Activated CD4-positive, alpha-beta memory T cell treated with anti-CD3 and anti-CD28 coated beads for 36 hours (primary cell): Measurements from ENCODE around the gene COL5A3. TPM values are rescaled to one million over a fixed set of nuclear protein-coding genes. Genes with fewer than 3 reads are reported as not detected.
"Not testable (repeated sequence)": the region's sequence is repeated elsewhere in the genome, so short reads cannot be mapped to it uniquely, and the experiment has no call there.

Experiments
- CTCF ChIA-PET: fragments of 350-600 bp; sonication (Branson Sonifier 250); formaldehyde crosslinking; loops from one replicate; lab custom pipeline; 2021; ENCODE audit warnings: antibody characterized with exemption, inconsistent platforms; lab: Charles Lee
- POLR2A ChIA-PET: fragments of 350-600 bp; sonication (Branson Sonifier 250); formaldehyde crosslinking; loops from one replicate; lab custom pipeline; 2021; ENCODE audit warnings: antibody characterized with exemption; lab: Charles Lee
- DNase-seq: peaks from one replicate; pipeline ENCODE4 v3.0.0-alpha.2; 2020
- H3K27ac Mint-ChIP-seq: one replicate; pipeline ENCODE4 v1.8.0; 2021; ENCODE audit warnings: mixed read lengths
- H3K27me3 Mint-ChIP-seq: one replicate; pipeline ENCODE4 v1.8.0; 2021; ENCODE audit warnings: mixed read lengths
- H3K36me3 Mint-ChIP-seq: one replicate; pipeline ENCODE4 v1.8.0; 2021; ENCODE audit warnings: mixed read lengths
- H3K4me1 Mint-ChIP-seq: one replicate; pipeline ENCODE4 v1.8.0; 2021; ENCODE audit warnings: low read depth, mixed read lengths
- H3K4me3 Mint-ChIP-seq: one replicate; pipeline ENCODE4 v1.8.0; 2021; ENCODE audit warnings: mild to moderate bottlenecking, mixed read lengths
- H3K9me3 Mint-ChIP-seq: one replicate; pipeline ENCODE4 v1.8.0; 2021; ENCODE audit warnings: mixed read lengths
- intact Hi-C: fragments of 100-400 bp; cut with micrococcal nuclease; formaldehyde crosslinking; loops from one replicate; pipeline ENCODE4 v1.15.1; 2023
- total RNA-seq, 2 experiments: library from RNA; stranded (reverse); gene quantifications; one replicate each; pipeline ENCODE4 v1.2.3, GENCODE V29; 2021

COL5A3 gene
- total RNA-seq, 2 experiments from 2014 or later, result 2.8 to 2.9 TPM

- no peak for DNase-seq
- ChIA-PET POLR2A (interaction anchor here (0.9 to 1.2 kb wide), 2 partner anchors 92 to 94 kb away, joined by 3 read pairs; no protein-coding TSS in a partner anchor), CTCF (interaction anchor here (0.7 to 7.1 kb wide), 25 partner anchors 8 to 232 kb away, joined by 3 to 133 read pairs (median 6); partner anchors contain the start of genes COL5A3 and OLFM2)
- Mint-ChIP-seq H3K27me3 (peaks cover 6% of the 10 kb centered on the region), H3K27ac (no peak overlapping the region), H3K36me3 (no peaks in the 10 kb centered on the region), H3K4me3 (no peak overlapping the region), H3K9me3 (no peaks in the 10 kb centered on the region), H3K4me1 (peaks cover 2% of the 10 kb centered on the region)
- intact Hi-C loops, result loop anchor here (1.0 to 2.0 kb wide), 2 partner anchors 26 to 92 kb away; no protein-coding TSS in a partner anchor
Measured at GRCh38 chr19:10026744-10027143, 16.4 kb upstream of the COL5A3 start.

GRCh38 chr19:10023096-10023495, 12.8 kb upstream of the COL5A3 start:
- H3K27ac Mint-ChIP-seq, CTCF ChIA-PET, H3K4me3 Mint-ChIP-seq, intact Hi-C loops, DNase-seq, H3K4me1 Mint-ChIP-seq, H3K36me3 Mint-ChIP-seq, H3K9me3 Mint-ChIP-seq, POLR2A ChIA-PET: not testable (repeated sequence)
- H3K27me3 Mint-ChIP-seq, result peaks cover 13% of the 10 kb centered on the region

- intact Hi-C loops, result no loop called here
- Mint-ChIP-seq H3K9me3 (no peaks in the 10 kb centered on the region), H3K27ac (no peak overlapping the region), H3K4me3 (no peak overlapping the region), H3K36me3 (no peaks in the 10 kb centered on the region), H3K27me3 (peaks cover 12% of the 10 kb centered on the region), H3K4me1 (peaks cover 4% of the 10 kb centered on the region)
- CTCF ChIA-PET, result interaction anchor here (1.9 to 3.3 kb wide), 2 partner anchors 21 to 91 kb away, joined by 7 to 21 read pairs; no protein-coding TSS in a partner anchor
- POLR2A ChIA-PET, result interaction anchor here (0.6 kb wide), 1 partner anchor 64 kb away, joined by 4 read pairs; no protein-coding TSS in a partner anchor
- no peak for DNase-seq
Measured at GRCh38 chr19:10021863-10022262, 11.6 kb upstream of the COL5A3 start.

- CTCF ChIA-PET, result interaction anchor here (0.6 to 3.3 kb wide), 3 partner anchors 21 to 90 kb away, joined by 3 to 21 read pairs (median 7); no protein-coding TSS in a partner anchor
- Mint-ChIP-seq H3K36me3 (no peaks in the 10 kb centered on the region), H3K4me1 (peaks cover 4% of the 10 kb centered on the region), H3K27me3 (peaks cover 10% of the 10 kb centered on the region), H3K4me3 (no peak overlapping the region), H3K9me3 (no peaks in the 10 kb centered on the region), H3K27ac (no peak overlapping the region)
- POLR2A ChIA-PET, result interaction anchor here (0.6 kb wide), 1 partner anchor 63 kb away, joined by 4 read pairs; no protein-coding TSS in a partner anchor
- no peak for DNase-seq
- intact Hi-C loops, result no loop called here
Measured at GRCh38 chr19:10021446-10021845, 11.1 kb upstream of the COL5A3 start.

- no peaks in the 10 kb centered on the region for H3K36me3 Mint-ChIP-seq
- POLR2A ChIA-PET, result no interaction called here
Measured at GRCh38 chr19:10020851-10021250, 10.5 kb upstream of the COL5A3 start.

GRCh38 chr19:10019246-10019645, 8.9 kb upstream of the COL5A3 start:
- intact Hi-C loops, result no loop called here
- POLR2A ChIA-PET, result no interaction called here
- Mint-ChIP-seq H3K4me1 (peaks cover 4% of the 10 kb centered on the region), H3K9me3 (no peaks in the 10 kb centered on the region), H3K36me3 (no peaks in the 10 kb centered on the region), H3K27me3 (peaks cover 9% of the 10 kb centered on the region), H3K27ac (no peak overlapping the region), H3K4me3 (no peak overlapping the region)
- no peak for DNase-seq
- CTCF ChIA-PET, result interaction anchor here (1.0 to 3.2 kb wide), 3 partner anchors 8 to 19 kb away, joined by 3 to 13 read pairs (median 6); no protein-coding TSS in a partner anchor

More at GRCh38 chr19:10020851-10021250, 10.5 kb upstream of the COL5A3 start:
- no peak overlapping the region for H3K4me3 Mint-ChIP-seq
- no peak for DNase-seq
- peaks cover 4% of the 10 kb centered on the region for H3K4me1 Mint-ChIP-seq
- H3K27ac Mint-ChIP-seq, result no peak overlapping the region
- no peaks in the 10 kb centered on the region for H3K9me3 Mint-ChIP-seq
- H3K27me3 Mint-ChIP-seq, result peaks cover 9% of the 10 kb centered on the region
- intact Hi-C loops, result no loop called here
- CTCF ChIA-PET, result interaction anchor here (0.6 to 3.3 kb wide), 3 partner anchors 20 to 90 kb away, joined by 3 to 21 read pairs (median 7); no protein-coding TSS in a partner anchor

- Mint-ChIP-seq H3K27me3 (peaks cover 13% of the 10 kb centered on the region), H3K27ac (no peak overlapping the region), H3K4me1 (peaks cover 4% of the 10 kb centered on the region), H3K9me3 (no peaks in the 10 kb centered on the region), H3K4me3 (no peak overlapping the region), H3K36me3 (no peaks in the 10 kb centered on the region)
- CTCF ChIA-PET, result interaction anchor here (1.0 to 3.2 kb wide), 3 partner anchors 9 to 19 kb away, joined by 3 to 13 read pairs (median 6); no protein-coding TSS in a partner anchor
- POLR2A ChIA-PET, result no interaction called here
- intact Hi-C loops, result no loop called here
- no peak for DNase-seq
Measured at GRCh38 chr19:10018786-10019185, 8.5 kb upstream of the COL5A3 start.

GRCh38 chr19:10018263-10018662, 8.0 kb upstream of the COL5A3 start:
- intact Hi-C loops, result no loop called here
- H3K27ac Mint-ChIP-seq, result no peak overlapping the region
- H3K27me3 Mint-ChIP-seq, result peaks cover 17% of the 10 kb centered on the region
- ChIA-PET POLR2A (no interaction called here), CTCF (interaction anchor here (1.0 to 4.1 kb wide), 3 partner anchors 9 to 18 kb away, joined by 6 to 18 read pairs (median 13); no protein-coding TSS in a partner anchor)
- DNase-seq, result no peak
- no peak overlapping the region for H3K4me3 Mint-ChIP-seq
- no peaks in the 10 kb centered on the region for H3K36me3 Mint-ChIP-seq
- H3K9me3 Mint-ChIP-seq, result no peaks in the 10 kb centered on the region
- H3K4me1 Mint-ChIP-seq, result peaks cover 4% of the 10 kb centered on the region

GRCh38 chr19:10013834-10014618, 3.7 kb upstream of the COL5A3 start:
- Mint-ChIP-seq H3K27me3 (peaks cover 32% of the 10 kb centered on the region), H3K9me3 (no peaks in the 10 kb centered on the region), H3K36me3 (no peaks in the 10 kb centered on the region), H3K4me1 (peaks cover 9% of the 10 kb centered on the region), H3K27ac (no peak overlapping the region), H3K4me3 (no peak overlapping the region)
- CTCF ChIA-PET, result interaction anchor here (3.4 to 4.1 kb wide), 2 partner anchors 13 to 14 kb away, joined by 10 to 18 read pairs; no protein-coding TSS in a partner anchor
- intact Hi-C loops, result no loop called here
- POLR2A ChIA-PET, result no interaction called here
- no peak for DNase-seq

- intact Hi-C loops, result no loop called here
- ChIA-PET POLR2A (no interaction called here), CTCF (interaction anchor here (3.4 kb wide), 1 partner anchor 13 kb away, joined by 10 read pairs; no protein-coding TSS in a partner anchor)
- H3K9me3 Mint-ChIP-seq, result no peaks in the 10 kb centered on the region
- no peak for DNase-seq
- H3K4me1 Mint-ChIP-seq, result peaks cover 11% of the 10 kb centered on the region
- peaks cover 38% of the 10 kb centered on the region for H3K27me3 Mint-ChIP-seq
- H3K4me3 Mint-ChIP-seq, result no peak within 1 kb of the TSS
- no peaks in the 10 kb centered on the region for H3K36me3 Mint-ChIP-seq
- no peak within 1 kb of the TSS for H3K27ac Mint-ChIP-seq
Measured at GRCh38 chr19:10013316-10013715, 3.0 kb upstream of the COL5A3 start, which contains the start of gene RDH8. RDH8 (plus strand) TSS chr19:10013483; CDS start chr19:10013498, 15 bp downstream.

- no peak overlapping the region for H3K4me3 Mint-ChIP-seq
- CTCF ChIA-PET, result interaction anchor here (2.2 to 3.4 kb wide), 2 partner anchors 11 to 16 kb away, joined by 8 to 10 read pairs; no protein-coding TSS in a partner anchor
- intact Hi-C loops, result no loop called here
- H3K27me3 Mint-ChIP-seq, result peaks cover 47% of the 10 kb centered on the region
- DNase-seq, result no peak
- peaks cover 13% of the 10 kb centered on the region for H3K4me1 Mint-ChIP-seq
- H3K9me3 Mint-ChIP-seq, result no peaks in the 10 kb centered on the region
- no peaks in the 10 kb centered on the region for H3K36me3 Mint-ChIP-seq
- POLR2A ChIA-PET, result no interaction called here
- H3K27ac Mint-ChIP-seq, result no peak overlapping the region
Measured at GRCh38 chr19:10011974-10012373, 1.7 kb upstream of the COL5A3 start.

GRCh38 chr19:10010939-10011338, 635 bp upstream of the COL5A3 start:
- ChIA-PET CTCF (interaction anchor here (1.0 to 2.2 kb wide), 2 partner anchors 10 to 17 kb away, joined by 4 to 8 read pairs; no protein-coding TSS in a partner anchor), POLR2A (no interaction called here)
- Mint-ChIP-seq H3K27ac (no peak overlapping the region), H3K4me3 (no peak overlapping the region), H3K36me3 (no peaks in the 10 kb centered on the region), H3K4me1 (peaks cover 24% of the 10 kb centered on the region), H3K9me3 (no peaks in the 10 kb centered on the region), H3K27me3 (peaks cover 51% of the 10 kb centered on the region)
- DNase-seq, result no peak
- intact Hi-C loops, result no loop called here
